SK-N-MC (cell line): ENCODE measurements around the gene GPR63.
A peak's percentile ranks its signal among the peaks of the same experiment; 100 is the strongest.

Source experiments
- DNase-seq: peaks from one replicate; pipeline ENCODE4 v3.0.0-alpha.2; 2011; ENCODE audit warnings: low read depth, low spot score
- H3K27ac ChIP-seq: fragments of 200-600 bp; sonication (generic); 2 replicates; pipeline ENCODE4 v1.5.1; 2016; ENCODE audit warnings: mixed run types
- H3K36me3 ChIP-seq: fragments of 200-600 bp; sonication (generic); 2 replicates; pipeline ENCODE4 v1.6.1; 2017; ENCODE audit warnings: antibody characterized with exemption, low read length, mixed read lengths; ENCODE audit not compliant: insufficient read depth
- H3K4me3 ChIP-seq: fragments of 200-600 bp; sonication (generic); 2 replicates; pipeline ENCODE4 v1.5.1; 2016
- H3K9ac ChIP-seq: fragments of 200-600 bp; sonication (generic); 2 replicates; pipeline ENCODE4 v1.8.0; 2017; ENCODE audit warnings: mixed run types, mixed read lengths; ENCODE audit not compliant: insufficient read length
- H3K9me3 ChIP-seq: fragments of 200-600 bp; sonication (generic); 2 replicates; pipeline ENCODE4 v1.6.1; 2017; ENCODE audit warnings: low read depth, mild to moderate bottlenecking, antibody characterized with exemption, low read length, moderate library complexity, mixed read lengths
- EZH2 ChIP-seq: fragments of 200-600 bp; sonication (generic); IDR thresholded peaks from one replicate; pipeline ENCODE4 v1.6.1; 2017; ENCODE audit warnings: antibody characterized with exemption
- FOXP2 ChIP-seq: optimal IDR thresholded peaks from 2 replicates; pipeline ENCODE3; 2011; ENCODE audit warnings: mild to moderate bottlenecking, moderate library complexity; ENCODE audit not compliant: insufficient read depth; ENCODE audit errors: extremely low read length, control extremely low read depth
- POLR2AphosphoS5 ChIP-seq: IDR thresholded peaks from 2 replicates; pipeline ENCODE4 v1.6.1; 2012; ENCODE audit warnings: mild to moderate bottlenecking, low read depth, low read length, borderline replicate concordance

Gene GPR63

DNA sequence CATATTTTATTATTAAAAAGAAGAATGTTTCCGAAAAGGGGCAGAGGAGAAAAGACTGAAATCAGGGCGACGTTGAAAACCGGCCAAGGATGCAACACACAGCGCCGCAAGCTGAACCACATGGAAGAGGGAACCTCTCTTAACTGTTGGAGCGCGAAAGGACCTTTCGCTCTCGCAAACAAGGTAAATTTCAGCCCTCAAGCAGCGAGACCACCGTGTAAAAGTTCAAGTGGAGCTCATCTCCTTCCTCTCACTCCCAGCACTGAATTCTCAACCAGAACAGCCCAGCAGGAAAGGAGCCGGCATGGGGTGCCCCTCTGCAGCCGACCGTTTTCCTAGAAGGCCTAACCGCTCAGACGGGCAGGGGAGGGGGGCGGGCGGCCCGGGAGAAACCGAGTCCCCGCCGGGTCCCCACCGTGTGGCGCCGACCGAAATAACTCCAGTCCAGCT is 621 bp downstream of the GPR63 start:
- H3K9ac ChIP-seq = peak overlapping the region; percentile 77
- peak overlapping the region; percentile 96 for H3K4me3 ChIP-seq
- TF ChIP-seq EZH2 (no peak), POLR2AphosphoS5 (no peak), FOXP2 (no peak)
- no peaks in the 10 kb centered on the region for H3K36me3 ChIP-seq
- no peak for DNase-seq
- H3K27ac ChIP-seq = no peak overlapping the region
- no peaks in the 10 kb centered on the region for H3K9me3 ChIP-seq

DNA sequence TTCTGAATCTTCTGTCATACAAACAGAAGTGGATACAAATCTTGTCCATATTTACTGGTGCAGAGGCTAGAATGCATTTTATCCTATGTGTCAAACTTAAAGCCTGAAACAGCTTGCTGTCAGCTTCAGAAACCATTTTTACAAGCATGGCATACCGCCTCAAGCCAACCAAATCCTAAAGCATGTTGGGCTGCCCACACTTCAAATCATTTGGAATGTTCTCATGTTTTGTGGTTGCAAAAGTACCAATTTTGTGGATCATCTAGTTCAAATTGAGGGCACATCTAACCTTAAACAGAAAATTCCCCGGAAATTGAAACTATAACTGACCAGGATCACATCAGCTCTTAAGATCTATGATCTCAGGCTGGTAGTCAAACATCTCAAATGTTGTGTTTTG is 3.2 kb downstream of the GPR63 start:
- Histone ChIP-seq H3K27ac (no peak overlapping the region), H3K9me3 (no peaks in the 10 kb centered on the region), H3K9ac (no peak overlapping the region), H3K4me3 (no peak overlapping the region), H3K36me3 (no peaks in the 10 kb centered on the region)
- TF ChIP-seq EZH2 (no peak), POLR2AphosphoS5 (no peak)
- DNase-seq = no peak

DNA sequence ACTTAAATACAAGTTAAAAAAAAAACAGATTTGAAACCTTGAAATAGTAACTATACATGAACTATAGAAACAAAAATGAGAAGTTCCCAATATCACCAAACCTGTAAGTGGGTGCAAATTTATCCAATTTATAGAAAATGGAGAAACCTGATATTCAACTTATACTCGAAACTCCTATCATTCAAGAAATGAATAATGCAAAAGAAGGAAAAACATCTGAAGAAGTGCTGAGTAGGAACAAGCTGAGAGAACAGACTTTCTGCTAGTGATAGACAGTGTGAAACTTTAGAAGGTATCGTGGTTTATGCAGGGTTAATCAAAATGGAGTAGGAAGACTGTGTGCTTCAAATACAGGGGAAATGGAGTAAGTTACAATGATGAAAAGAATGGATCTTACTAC is 4.5 kb downstream of the GPR63 start:
- TF ChIP-seq FOXP2 (no peak), POLR2AphosphoS5 (no peak), EZH2 (no peak)

DNA sequence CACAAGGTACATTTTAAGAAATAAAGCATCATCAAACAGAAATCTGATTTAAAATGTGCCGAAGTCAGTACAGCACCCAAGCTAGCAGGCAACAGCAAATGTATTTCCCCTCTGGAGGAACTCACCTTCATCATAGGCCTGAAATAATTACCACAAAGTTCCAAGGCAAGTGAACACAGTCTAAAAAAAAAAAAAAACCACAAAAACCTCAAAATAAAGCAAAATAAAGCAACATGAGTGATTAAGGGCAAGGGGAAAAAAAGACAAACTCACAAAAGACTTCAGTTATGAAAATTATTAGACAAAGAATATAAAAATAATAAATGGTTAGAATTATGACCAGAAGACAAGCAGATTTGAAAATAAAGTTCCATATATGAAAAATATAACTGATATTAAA is 10.4 kb downstream of the GPR63 start:
- Histone ChIP-seq H3K27ac (no peak overlapping the region), H3K9me3 (no peaks in the 10 kb centered on the region), H3K36me3 (no peaks in the 10 kb centered on the region), H3K9ac (no peak overlapping the region), H3K4me3 (no peak overlapping the region)
- DNase-seq = no peak
- TF ChIP-seq POLR2AphosphoS5 (no peak), EZH2 (no peak), FOXP2 (no peak)

More for the DNA sequence above, 4.5 kb downstream of the GPR63 start:
- no peaks in the 10 kb centered on the region for H3K9me3 ChIP-seq
- H3K36me3 ChIP-seq = no peaks in the 10 kb centered on the region
- DNase-seq = no peak
- H3K27ac ChIP-seq = no peak overlapping the region
- H3K4me3 ChIP-seq = no peak overlapping the region
- no peak overlapping the region for H3K9ac ChIP-seq

GRCh38 chr6:96823743-96824142 is 13.5 kb downstream of the GPR63 start:
- H3K27ac ChIP-seq = no peak overlapping the region
- H3K4me3 ChIP-seq = no peak overlapping the region
- no peak for DNase-seq
- H3K9ac ChIP-seq = no peak overlapping the region
- H3K9me3 ChIP-seq = no peaks in the 10 kb centered on the region
- TF ChIP-seq FOXP2 = no peak
- TF ChIP-seq POLR2AphosphoS5 = no peak
- TF ChIP-seq EZH2 = no peak
- H3K36me3 ChIP-seq = no peaks in the 10 kb centered on the region

GRCh38 chr6:96821034-96821433 is 16.2 kb downstream of the GPR63 start:
- Histone ChIP-seq H3K9me3 (no peaks in the 10 kb centered on the region), H3K9ac (no peak overlapping the region), H3K27ac (no peak overlapping the region), H3K36me3 (no peaks in the 10 kb centered on the region), H3K4me3 (no peak overlapping the region)
- no peak for TF ChIP-seq POLR2AphosphoS5
- no peak for TF ChIP-seq EZH2
- TF ChIP-seq FOXP2 = no peak
- DNase-seq = no peak

- TF ChIP-seq POLR2AphosphoS5 = no peak
- no peak for TF ChIP-seq FOXP2
- Histone ChIP-seq H3K9ac (no peak overlapping the region), H3K4me3 (peak overlapping the region; percentile 59), H3K36me3 (no peaks in the 10 kb centered on the region), H3K9me3 (no peaks in the 10 kb centered on the region), H3K27ac (no peak overlapping the region)
- no peak for DNase-seq
Observed at GRCh38 chr6:96816301-96816817, 20.9 kb downstream of the GPR63 start.

GRCh38 chr6:96814625-96815024 is 22.7 kb downstream of the GPR63 start:
- Histone ChIP-seq H3K9ac (no peak overlapping the region), H3K4me3 (no peak overlapping the region), H3K9me3 (no peaks in the 10 kb centered on the region), H3K36me3 (no peaks in the 10 kb centered on the region), H3K27ac (no peak overlapping the region)
- TF ChIP-seq FOXP2 (no peak), EZH2 (no peak), POLR2AphosphoS5 (no peak)
- DNase-seq = no peak

GRCh38 chr6:96812077-96812703 is 25.1 kb downstream of the GPR63 start:
- TF ChIP-seq EZH2 (no peak), FOXP2 (no peak), POLR2AphosphoS5 (no peak)
- peak; percentile 34 for DNase-seq
- Histone ChIP-seq H3K36me3 (no peaks in the 10 kb centered on the region), H3K9me3 (no peaks in the 10 kb centered on the region), H3K27ac (peak overlapping the region; percentile 53), H3K9ac (no peak overlapping the region), H3K4me3 (peak overlapping the region; percentile 8; the same call in 1 of the 2 replicates)
